Activated naive CD8-positive, alpha-beta T cell treated with anti-CD3 and anti-CD28 coated beads, Interleukin-2, amount 50 U/mL, for 24 hours (primary cell): ENCODE measurements around the gene C15orf39.

Experiments used
- ATAC-seq: fragments of 150-1000 bp; cut with Tn5 transposase; one replicate; pipeline ENCODE4 v1.10.0; 2021
- DNase-seq: peaks from one replicate; pipeline ENCODE4 v3.0.0; 2021
- H3K27ac Mint-ChIP-seq: one replicate; pipeline ENCODE4 v1.8.0; 2021; ENCODE audit warnings: mild to moderate bottlenecking, mixed read lengths
- H3K27me3 Mint-ChIP-seq: one replicate; pipeline ENCODE4 v1.8.0; 2021; ENCODE audit warnings: mixed read lengths
- H3K36me3 Mint-ChIP-seq: one replicate; pipeline ENCODE4 v1.8.0; 2021; ENCODE audit warnings: low read depth, mixed read lengths
- H3K4me1 Mint-ChIP-seq: one replicate; pipeline ENCODE4 v1.8.0; 2021; ENCODE audit warnings: mixed read lengths
- H3K4me3 Mint-ChIP-seq: one replicate; pipeline ENCODE4 v1.8.0; 2021; ENCODE audit warnings: mild to moderate bottlenecking, moderate library complexity, mixed read lengths
- H3K9me3 Mint-ChIP-seq: one replicate; pipeline ENCODE4 v1.8.0; 2021; ENCODE audit warnings: mixed read lengths

C15orf39 gene

DNA sequence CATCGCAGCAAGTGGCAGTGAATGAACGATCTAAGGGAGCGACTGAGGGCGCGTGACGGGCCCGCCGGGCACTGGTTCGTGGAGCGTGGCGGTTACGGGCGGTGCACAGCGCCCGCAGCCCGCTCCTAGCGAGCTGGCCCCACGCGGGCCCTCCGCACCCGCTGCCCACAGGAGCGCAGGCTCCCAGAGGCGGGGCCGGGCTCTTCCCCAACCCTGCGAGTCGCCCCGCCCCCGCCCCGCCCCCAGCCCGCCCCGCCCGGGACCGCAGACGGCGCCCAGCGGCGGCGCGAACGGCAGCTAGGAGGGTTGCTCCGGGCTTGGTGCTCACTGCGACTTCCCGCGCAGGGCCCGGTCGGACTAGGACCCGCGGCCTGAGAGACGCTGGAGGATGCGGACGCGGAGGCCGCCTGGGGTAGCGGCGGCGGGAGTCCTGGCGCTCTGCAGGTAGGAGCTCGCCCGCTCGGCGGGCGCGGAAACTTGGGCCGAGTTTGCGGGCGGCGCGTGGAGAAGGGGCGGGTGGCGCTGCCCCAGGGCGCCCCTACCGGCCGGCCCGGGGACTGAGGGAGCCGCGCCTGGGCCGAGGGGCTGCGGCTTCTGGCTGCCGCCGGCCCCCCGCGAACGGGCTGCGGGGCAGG lies at the start of gene C15orf39:
Gene C15orf39, plus strand, starts transcription at position 267 of the 635 bp plus-strand sequence. CDS start 4,167 bp downstream, outside the sequence.
- no peaks in the 10 kb centered on the region for H3K27me3 Mint-ChIP-seq
- peak within 1 kb of the TSS; percentile 87 for H3K27ac Mint-ChIP-seq
- peaks cover 44% of the 10 kb centered on the region for H3K4me1 Mint-ChIP-seq
- peak within 1 kb of the TSS; percentile 90 for H3K4me3 Mint-ChIP-seq
- ATAC-seq (peak; percentile 55), DNase-seq (peak; percentile 82)
- peaks cover 9% of the 10 kb centered on the region for H3K36me3 Mint-ChIP-seq
- no peaks in the 10 kb centered on the region for H3K9me3 Mint-ChIP-seq

- ATAC-seq, result no peak
- Mint-ChIP-seq H3K27me3 (peaks cover 2% of the 10 kb centered on the region), H3K36me3 (peaks cover 1% of the 10 kb centered on the region), H3K9me3 (peaks cover 13% of the 10 kb centered on the region), H3K4me3 (no peak overlapping the region), H3K27ac (no peak overlapping the region), H3K4me1 (peaks cover 30% of the 10 kb centered on the region)
- DNase-seq, result no peak
Observed at GRCh38 chr15:75152382-75153079, 49.2 kb upstream of the C15orf39 start.

DNA sequence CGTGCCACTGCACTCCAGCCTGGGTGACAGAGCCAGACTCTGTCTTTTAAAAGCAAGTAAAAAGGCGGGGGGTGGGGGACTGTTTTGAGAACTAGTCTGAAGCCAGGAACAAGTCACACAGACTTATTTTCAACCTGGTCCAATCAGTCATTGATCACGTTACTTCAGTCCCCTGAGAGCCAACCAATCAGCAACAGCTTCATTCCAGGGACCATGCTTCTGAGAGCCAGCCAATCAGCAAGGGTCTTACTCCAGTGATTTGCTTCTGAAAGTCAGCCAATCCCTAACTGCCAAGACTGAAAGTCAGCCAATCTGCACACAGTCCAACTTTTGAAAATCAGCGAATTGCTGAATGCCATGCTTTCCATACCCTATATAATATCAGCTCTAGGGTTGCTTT lies 48.6 kb upstream of the C15orf39 start:
- ATAC-seq (no peak), DNase-seq (peak; percentile 21)
- Mint-ChIP-seq H3K27ac (no peak overlapping the region), H3K4me1 (peaks cover 30% of the 10 kb centered on the region), H3K9me3 (peaks cover 7% of the 10 kb centered on the region), H3K4me3 (no peak overlapping the region), H3K27me3 (peaks cover 4% of the 10 kb centered on the region), H3K36me3 (peaks cover 1% of the 10 kb centered on the region)

DNA sequence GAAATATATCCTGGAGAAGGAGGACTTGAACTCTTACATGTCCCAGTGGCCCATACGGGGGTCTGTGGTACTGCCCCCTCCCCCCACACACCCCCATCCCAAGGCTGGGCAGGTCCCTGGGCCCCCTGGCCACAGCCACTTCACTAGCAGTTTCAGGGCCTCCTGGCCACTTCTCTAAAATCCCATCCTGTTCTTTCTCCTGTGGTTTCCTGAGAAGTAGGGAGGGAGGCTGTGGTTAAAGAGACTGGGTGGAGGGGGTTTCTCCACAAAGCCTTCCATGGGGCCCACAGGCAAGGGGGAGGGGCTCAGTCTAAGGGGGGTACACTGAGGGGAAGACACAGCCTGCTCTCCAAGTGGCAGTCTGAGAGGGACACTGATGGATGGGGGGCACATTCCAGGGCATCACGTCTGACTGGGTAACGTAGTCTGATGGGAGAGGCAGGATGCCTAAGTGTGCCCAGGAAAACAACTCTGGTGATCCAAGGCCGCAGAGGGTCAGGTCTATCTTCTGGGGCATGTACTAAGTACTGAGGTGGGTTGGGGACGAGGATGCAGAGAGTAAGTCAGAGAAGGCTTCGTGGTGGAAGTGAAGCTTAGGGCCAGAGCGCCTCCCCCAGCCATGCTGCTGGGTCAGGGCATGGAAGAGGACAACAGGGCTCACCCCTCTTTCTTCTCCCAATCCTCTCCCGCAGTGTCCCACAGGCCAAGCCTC lies 48.0 kb upstream of the C15orf39 start:
- Mint-ChIP-seq H3K9me3 (peaks cover 3% of the 10 kb centered on the region), H3K4me1 (peaks cover 30% of the 10 kb centered on the region), H3K36me3 (no peaks in the 10 kb centered on the region), H3K4me3 (no peak overlapping the region), H3K27ac (no peak overlapping the region), H3K27me3 (peaks cover 4% of the 10 kb centered on the region)
- ATAC-seq (no peak), DNase-seq (no peak)

DNA sequence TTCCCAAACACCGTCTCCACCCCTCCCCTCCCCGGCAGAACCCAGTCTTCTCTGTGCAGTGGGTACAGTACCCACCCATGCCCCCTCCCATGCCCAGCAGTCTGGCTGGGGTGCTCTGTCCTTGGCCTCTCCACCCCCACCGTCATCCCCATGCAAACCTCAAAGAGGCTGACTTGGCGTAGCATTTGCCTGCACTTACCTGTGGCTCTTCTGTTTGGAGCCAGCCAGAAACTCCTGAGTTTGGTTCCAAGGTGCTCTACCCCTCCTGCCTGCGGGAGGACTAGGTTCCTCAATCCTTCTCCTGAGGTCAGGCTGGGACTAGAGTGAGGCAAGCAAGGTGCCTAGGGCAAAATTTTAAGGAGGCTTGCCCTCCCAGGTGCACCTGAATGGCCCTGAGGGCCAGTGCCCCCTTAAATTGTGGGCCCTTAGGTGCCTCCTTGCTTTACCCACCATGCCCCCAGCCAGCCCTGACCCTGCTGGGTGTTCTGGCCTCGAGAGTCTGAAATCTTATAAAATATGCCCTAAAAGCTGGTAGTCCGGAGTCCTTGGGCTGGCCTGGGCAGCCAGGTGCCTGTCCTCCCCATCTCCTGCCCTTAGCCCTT lies 47.1 kb upstream of the C15orf39 start:
- Mint-ChIP-seq H3K4me3 (no peak overlapping the region), H3K27me3 (peaks cover 4% of the 10 kb centered on the region), H3K27ac (no peak overlapping the region), H3K4me1 (peaks cover 29% of the 10 kb centered on the region), H3K9me3 (peaks cover 3% of the 10 kb centered on the region), H3K36me3 (no peaks in the 10 kb centered on the region)
- ATAC-seq (no peak), DNase-seq (no peak)

- DNase-seq (no peak), ATAC-seq (no peak)
- Mint-ChIP-seq H3K4me3 (no peak overlapping the region), H3K36me3 (no peaks in the 10 kb centered on the region), H3K4me1 (peaks cover 13% of the 10 kb centered on the region), H3K27ac (no peak overlapping the region), H3K9me3 (no peaks in the 10 kb centered on the region), H3K27me3 (peaks cover 4% of the 10 kb centered on the region)
Observed at GRCh38 chr15:75156326-75157215, 45.1 kb upstream of the C15orf39 start.

- DNase-seq (no peak), ATAC-seq (no peak)
- no peak overlapping the region for H3K4me3 Mint-ChIP-seq
- H3K27me3 Mint-ChIP-seq, result peaks cover 5% of the 10 kb centered on the region
- H3K27ac Mint-ChIP-seq, result no peak overlapping the region
- H3K4me1 Mint-ChIP-seq, result peaks cover 5% of the 10 kb centered on the region
- H3K9me3 Mint-ChIP-seq, result no peaks in the 10 kb centered on the region
- no peaks in the 10 kb centered on the region for H3K36me3 Mint-ChIP-seq
Observed at GRCh38 chr15:75158402-75158801, 43.3 kb upstream of the C15orf39 start.

GRCh38 chr15:75159244-75159643 lies 42.4 kb upstream of the C15orf39 start:
- ATAC-seq (no peak), DNase-seq (no peak)
- H3K4me3 Mint-ChIP-seq, result no peak overlapping the region
- peaks cover 5% of the 10 kb centered on the region for H3K27me3 Mint-ChIP-seq
- no peaks in the 10 kb centered on the region for H3K36me3 Mint-ChIP-seq
- H3K4me1 Mint-ChIP-seq, result no peaks in the 10 kb centered on the region
- no peak overlapping the region for H3K27ac Mint-ChIP-seq
- H3K9me3 Mint-ChIP-seq, result no peaks in the 10 kb centered on the region

GRCh38 chr15:75161106-75161916 lies 40.4 kb upstream of the C15orf39 start:
- DNase-seq, result no peak
- ATAC-seq, result no peak
- Mint-ChIP-seq H3K4me3 (no peak overlapping the region), H3K36me3 (no peaks in the 10 kb centered on the region), H3K4me1 (peaks cover 2% of the 10 kb centered on the region), H3K9me3 (no peaks in the 10 kb centered on the region), H3K27ac (no peak overlapping the region), H3K27me3 (peaks cover 5% of the 10 kb centered on the region)

DNA sequence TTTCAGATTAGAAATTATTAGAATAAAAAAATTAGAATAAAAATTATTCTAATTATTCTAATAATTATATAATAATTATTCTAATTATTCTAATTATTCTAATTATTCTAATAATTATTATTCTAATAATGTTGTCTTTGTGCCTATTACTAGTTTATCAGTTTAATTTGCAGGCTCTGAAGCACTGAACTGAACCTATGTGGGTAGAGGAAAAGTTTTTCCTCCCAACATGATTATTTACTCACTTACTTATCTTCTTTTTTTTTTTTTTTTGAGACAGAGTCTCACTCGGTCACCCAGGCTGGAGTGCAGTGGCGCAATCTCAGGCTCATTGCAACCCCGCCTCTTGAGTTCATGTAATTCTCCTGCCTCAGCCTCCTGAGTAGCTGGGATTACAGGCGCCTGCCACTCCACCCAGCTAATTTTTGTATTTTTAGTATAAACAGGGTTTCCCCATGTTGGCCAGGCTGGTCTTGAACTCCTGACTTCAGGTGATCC lies 39.7 kb upstream of the C15orf39 start:
- H3K9me3 Mint-ChIP-seq, result no peaks in the 10 kb centered on the region
- no peak overlapping the region for H3K4me3 Mint-ChIP-seq
- H3K27me3 Mint-ChIP-seq, result peaks cover 5% of the 10 kb centered on the region

DNA sequence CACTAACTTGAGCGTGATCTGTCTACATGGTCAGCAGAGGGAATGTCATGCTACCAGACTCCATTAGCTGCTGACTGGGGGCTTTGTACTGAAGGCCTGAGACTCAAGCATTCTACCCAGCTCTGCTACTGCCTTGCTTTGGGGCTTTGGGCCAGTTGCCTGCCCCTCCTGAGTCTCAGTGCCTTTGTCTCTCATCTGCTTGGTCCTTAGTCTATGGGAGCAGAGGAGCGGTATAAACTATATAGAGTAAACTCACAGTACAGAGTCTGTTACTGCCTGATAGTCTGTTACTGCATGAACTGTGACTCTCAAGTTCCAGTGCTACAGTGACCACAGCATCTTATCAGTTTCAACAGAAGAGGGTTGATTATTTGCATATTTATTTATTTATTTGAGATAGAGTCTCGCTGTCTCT lies 38.5 kb upstream of the C15orf39 start:
- ATAC-seq (no peak), DNase-seq (no peak)
- Mint-ChIP-seq H3K27me3 (peaks cover 3% of the 10 kb centered on the region), H3K9me3 (no peaks in the 10 kb centered on the region), H3K4me1 (peaks cover 10% of the 10 kb centered on the region), H3K36me3 (no peaks in the 10 kb centered on the region), H3K4me3 (no peak overlapping the region), H3K27ac (no peak overlapping the region)

More for the DNA sequence above, 39.7 kb upstream of the C15orf39 start:
- Mint-ChIP-seq H3K4me1 (peaks cover 2% of the 10 kb centered on the region), H3K36me3 (no peaks in the 10 kb centered on the region), H3K27ac (no peak overlapping the region)
- DNase-seq, result no peak
- no peak for ATAC-seq

- H3K27me3 Mint-ChIP-seq, result peaks cover 3% of the 10 kb centered on the region
- ATAC-seq, result no peak
- H3K27ac Mint-ChIP-seq, result no peak overlapping the region
- peaks cover 22% of the 10 kb centered on the region for H3K4me1 Mint-ChIP-seq
- H3K36me3 Mint-ChIP-seq, result no peaks in the 10 kb centered on the region
- DNase-seq, result no peak
- H3K4me3 Mint-ChIP-seq, result no peak overlapping the region
- H3K9me3 Mint-ChIP-seq, result no peaks in the 10 kb centered on the region
Observed at GRCh38 chr15:75164625-75165350, 36.9 kb upstream of the C15orf39 start.
